GM21526 (cell line): ENCODE measurements around the gene SF3A2.

Source experiments
- ATAC-seq: cut with Tn5 transposase; IDR thresholded peaks from one replicate; pipeline ENCODE4 v1.9.1; 2021; ENCODE audit warnings: moderate library complexity; ENCODE audit not compliant: unreplicated experiment, low FRiP score

The SF3A2 gene

GRCh38 chr19:2251106-2252054 is 14.8 kb downstream of the SF3A2 start:
- ATAC-seq: no peak

- ATAC-seq: no peak
Measured at GRCh38 chr19:2252055-2252796, 15.6 kb downstream of the SF3A2 start.

DNA sequence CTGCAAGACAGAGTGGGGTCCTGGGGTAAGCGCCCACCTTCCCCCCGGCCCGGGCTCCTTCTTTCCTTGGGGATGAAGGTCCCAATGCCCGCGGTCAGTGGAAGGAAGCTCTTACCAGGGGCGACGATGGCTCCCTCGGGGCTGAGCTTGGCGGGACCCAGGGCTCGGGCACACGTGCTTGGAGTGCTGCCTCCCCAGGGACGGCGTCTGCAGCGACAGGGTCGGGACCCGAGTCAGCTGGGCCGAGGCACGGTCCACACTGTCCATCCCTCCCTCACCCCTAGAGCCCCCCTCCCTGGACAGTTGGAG is 16.1 kb downstream of the SF3A2 start:
- no peak for ATAC-seq

DNA sequence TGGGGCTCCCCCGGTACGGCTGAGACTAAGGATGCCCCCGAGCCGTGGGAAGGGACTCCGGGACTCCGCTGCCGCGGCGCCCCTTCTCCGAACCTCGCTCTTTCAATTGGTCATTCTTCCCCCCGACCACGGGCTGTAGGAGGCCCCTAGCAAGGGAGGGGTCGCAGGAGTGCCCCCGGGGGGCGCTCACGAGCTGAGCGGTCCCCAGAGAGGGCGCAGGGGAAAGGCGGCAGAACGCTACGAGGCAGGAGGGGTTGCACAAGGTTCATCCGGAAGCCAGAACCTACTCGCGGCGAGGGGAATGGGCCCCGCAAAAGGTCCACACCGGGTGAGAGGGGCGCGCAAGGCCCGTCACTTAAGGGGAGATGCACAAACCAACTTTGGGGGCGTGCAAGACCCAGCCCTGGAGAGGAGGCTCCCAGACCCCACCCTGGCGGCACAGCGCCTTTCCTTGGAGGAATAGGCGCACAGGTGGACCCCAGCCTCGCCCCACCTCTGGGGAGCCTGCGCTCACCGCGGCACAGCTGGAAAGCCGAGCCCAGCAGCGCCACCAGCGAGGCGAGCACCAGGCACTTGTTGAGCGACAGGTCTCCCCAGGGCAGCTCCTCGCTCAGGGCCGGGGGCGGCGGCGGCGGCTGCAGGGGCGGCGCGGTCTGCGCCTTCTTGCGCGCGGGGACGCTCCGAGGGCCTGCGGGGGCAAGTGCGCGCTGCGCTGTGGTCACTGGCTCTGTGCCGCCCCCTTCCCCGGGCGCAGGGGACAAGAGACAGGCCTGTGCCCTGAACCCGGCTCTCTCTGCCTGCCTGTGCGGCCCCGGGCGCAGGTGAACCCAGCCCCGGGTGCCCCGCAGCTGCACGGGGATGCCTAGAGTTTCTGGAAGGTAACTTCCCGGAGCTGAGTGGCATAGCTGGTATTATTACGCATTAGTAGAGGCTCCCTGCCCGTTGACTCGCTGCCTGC is 16.8 kb downstream of the SF3A2 start:
- no peak for ATAC-seq

DNA sequence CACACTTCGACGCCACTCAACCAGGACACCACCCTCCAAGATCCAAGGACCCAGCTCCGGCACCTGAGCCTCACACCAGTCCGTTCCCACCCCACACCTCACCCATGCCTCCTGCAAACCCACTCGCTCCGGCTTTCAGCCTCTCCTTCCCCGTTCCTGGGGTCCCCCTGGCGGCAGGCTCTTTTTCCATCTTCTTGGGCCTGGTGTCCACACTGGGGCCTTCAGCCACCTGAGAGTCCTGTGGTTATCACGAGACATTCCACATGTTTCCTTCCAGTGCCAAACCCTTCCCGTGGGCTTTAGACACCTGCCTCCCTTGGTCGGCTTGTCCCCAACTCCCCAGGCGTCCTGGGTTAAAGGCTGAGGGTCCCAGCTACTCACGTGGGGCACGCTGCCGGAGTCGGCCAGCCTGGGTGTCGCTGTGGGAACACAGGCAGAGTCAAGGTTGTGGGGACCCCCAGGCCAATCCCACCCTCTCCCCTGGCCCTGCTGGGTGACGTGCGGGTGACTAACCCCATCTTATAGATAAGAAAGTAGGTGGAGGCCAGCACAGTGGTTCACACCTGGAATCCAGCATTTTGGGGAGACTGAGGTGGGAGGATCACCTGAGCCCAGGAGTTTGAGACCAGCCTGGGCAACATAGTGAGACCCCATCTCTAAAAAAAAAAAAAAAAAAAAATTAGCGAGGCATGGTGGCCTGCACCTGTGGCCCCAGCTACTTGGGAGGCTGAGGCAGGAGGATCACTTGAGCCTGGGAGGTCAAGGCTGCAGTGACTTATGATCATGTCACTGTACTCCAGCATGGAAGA is 17.6 kb downstream of the SF3A2 start:
- ATAC-seq: no peak

DNA sequence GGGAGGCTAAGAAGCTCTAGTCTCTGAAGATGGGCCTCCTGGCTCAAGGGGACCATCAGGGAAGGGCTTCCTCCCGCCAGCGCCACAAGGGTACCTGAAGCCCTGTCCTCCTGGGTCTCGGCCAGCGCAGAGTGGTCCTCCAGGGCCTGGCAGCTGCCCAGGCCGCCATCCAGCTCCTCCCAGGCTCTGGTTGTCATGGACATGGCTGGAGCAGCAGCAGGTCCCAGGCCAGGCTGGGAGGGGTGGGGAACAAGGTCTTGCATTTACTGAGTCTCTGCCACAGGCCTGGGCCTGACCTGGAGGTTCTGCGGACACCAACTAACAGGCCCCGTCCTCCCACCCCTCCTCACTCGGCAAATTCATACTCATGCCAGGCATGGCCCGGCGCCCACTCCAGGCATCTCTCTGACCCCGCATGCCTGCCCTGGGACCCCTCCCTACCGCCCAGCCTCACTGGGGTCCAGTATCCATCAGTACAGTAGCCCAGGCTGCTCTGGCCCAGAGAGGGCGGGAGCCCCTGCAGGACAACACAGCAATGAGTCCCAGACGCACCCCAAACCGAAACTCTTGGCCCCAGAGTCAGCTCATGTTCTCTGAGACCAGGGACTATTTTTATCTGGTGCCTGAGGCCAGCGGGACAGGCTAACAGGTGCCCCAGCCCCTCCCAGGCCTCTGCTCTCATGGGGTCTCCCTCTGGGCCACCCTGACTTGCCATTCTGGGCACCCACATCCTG is 18.7 kb downstream of the SF3A2 start:
- ATAC-seq: no peak

- no peak for ATAC-seq
Measured at GRCh38 chr19:2255982-2256685, 19.5 kb downstream of the SF3A2 start, which contains the start of gene JSRP1. TSS of gene JSRP1 (minus strand) at chr19:2256417. CDS start at chr19:2255314, 1,103 bp downstream.

GRCh38 chr19:2259336-2259735 is 22.7 kb downstream of the SF3A2 start:
- ATAC-seq: no peak

DNA sequence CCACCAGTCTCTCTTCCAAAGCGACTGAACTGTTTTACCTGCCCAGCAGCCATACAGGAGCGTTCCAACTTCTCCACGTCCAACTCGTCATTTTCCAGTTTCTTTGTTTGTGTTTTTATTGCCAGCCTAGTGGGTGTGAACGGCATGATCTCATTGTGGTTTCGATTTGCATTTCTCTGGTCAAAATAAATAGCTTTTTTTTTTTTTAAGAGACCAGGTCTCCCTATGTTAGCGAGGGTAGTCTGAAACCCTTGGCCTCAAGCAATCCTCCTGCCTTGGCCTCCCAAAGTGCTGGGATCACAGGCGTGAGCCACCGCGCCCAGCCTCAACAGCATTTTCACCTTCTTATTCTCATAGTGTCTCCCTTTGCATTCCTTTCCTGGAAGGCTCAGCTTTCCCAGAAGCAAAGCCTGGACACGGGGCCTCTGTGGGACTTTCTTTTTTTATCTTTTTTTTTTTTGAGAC is 23.7 kb downstream of the SF3A2 start:
- ATAC-seq: no peak

DNA sequence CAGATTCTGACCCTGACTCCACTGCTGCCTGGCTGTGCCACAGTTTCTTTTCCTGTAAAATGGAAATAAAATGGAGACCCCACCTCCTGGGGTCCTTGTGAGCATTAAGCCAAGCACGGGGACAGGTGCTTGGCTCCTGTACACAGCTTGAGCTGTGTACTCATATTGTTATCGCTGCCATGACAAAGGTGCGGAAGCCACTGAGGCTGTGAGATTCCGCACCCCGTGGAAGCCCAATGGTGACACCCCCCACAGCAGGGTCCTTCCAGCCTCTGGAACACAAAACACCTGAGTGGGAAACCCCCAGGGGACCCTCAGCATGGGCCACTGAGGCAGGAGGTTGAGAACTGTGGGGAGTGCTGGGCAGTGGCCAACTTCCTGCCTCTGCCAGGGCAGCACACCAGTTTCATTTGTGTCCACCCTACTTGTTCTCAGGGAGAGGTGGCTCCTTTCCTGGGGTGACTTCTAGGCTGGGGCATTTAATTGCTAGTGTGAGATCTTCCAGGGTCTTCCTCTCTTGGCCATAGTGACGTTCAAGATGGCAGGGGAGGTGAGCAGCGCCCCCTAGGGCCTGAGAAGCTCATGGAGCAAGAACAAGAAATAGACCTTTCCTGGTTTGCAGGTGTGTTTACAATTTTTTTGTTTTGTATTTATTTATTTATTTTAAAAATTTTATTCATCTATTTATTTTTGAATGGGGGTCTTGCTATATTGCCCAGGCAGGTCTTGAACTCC is 25.0 kb downstream of the SF3A2 start:
- no peak for ATAC-seq

DNA sequence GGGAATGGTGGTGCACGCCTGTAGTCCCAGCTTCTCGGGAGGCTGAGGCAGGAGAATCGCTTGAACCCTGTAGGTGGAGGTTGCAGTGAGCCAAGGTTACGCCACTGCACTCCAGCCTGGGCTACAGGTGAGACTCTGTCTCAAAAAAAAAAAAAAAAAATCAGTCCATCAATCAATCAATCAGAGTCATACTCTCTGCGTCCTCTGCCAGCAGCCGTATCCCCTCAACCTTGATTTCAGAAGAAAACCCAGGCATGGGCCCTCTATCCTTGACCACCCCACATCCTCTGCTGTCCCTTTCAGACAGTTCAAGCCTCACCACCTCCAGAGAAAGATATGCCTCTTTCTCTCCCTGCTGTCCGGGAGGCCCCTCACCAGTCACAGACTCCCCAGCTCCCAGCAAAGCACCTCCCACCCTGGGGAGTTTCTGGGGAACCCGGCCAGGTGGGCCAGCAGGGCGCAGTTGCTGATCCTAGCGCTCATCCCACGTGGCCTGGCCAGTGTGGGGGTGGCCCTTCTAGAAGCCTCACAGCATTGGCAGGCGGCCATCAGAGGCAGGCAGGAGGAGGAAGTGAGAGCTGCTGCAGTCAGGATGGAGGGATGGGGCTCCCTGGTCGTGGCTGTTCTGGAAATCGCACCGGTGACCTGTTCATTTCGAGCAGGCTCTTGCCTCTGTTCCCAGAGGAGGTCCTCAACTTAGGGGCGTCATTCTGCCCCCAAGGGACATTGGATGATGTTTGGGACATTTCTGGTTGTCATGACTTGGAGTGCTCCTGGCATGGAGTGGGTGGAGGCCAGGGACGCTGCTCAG is 29.8 kb downstream of the SF3A2 start:
- peak; percentile 28 for ATAC-seq

DNA sequence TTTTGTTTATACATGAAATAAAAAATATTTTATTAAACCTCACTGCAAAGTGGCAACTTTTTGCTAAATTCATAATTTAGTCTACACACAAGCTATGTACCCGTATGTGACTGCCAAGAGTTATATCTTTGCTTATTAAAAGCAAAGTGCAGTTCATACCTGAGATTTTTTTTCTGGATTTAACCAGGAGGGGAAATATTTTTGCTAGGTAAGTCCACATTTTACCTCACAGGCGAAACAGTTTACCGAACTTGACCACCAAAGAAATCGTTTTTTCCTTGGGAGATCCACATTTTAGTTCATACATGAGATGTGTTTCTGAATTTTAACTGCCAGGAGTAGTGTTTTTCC is 31.8 kb downstream of the SF3A2 start:
- no peak for ATAC-seq

DNA sequence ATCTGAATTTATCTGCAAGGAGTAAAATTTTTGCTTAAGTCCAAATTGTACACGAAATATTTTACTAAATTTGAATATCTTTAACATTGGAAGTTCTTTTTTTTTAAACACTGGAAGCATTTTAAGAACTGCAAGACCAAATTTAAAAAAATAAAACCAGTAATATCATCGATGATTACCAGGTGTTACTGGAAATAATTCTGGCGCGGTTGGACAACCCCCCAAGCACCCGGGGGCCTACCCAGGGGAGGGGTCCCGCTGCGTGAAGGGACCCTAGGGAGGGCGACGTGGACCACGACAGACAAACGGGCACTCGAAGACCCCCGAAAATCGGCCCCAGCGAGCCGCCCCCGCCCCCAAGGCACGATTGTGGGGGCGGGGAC is 32.2 kb downstream of the SF3A2 start:
- no peak for ATAC-seq

DNA sequence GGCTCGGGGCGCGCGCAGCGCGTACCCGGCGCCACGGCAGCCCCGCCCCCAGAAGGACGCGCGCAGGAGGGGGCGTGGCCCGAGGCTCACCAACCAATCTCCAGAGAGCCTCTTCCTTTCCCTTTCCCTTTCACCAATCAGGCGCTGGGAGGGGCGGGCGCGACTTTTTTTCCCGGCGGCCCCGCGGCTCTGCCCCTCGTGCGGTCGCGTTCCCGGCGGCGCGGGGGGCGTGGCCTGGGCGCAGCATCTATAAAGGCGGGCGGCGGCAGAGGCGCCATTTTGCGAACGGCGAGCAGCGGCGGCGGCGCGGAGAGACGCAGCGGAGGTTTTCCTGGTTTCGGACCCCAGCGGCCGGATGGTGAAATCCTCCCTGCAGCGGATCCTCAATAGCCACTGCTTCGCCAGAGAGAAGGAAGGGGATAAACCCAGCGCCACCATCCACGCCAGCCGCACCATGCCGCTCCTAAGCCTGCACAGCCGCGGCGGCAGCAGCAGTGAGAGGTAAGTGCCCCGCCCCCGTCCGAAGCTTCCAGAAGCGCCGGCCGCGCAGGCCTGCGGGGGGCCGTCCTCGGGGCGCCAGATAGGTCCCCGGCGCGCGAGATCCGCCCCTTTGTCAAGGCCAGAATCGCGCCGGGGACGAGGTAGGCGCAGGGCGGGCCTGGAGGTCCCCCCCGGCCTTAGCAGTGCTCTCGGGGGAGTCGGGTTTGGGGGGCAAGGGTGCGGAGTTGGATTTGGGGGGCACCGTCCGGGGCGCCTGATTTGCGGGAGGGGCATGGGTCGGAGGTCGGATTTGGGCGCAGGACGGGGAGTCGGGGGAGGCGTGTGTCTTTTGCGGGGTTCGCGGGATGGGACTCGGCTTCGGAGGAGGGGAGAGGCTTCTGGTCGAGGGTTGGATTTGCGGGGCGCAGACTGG is 32.9 kb downstream of the SF3A2 start:
- ATAC-seq: peak; percentile 43

- ATAC-seq: no peak
Measured at GRCh38 chr19:2270157-2270422, 33.5 kb downstream of the SF3A2 start.
